ENCODE results near the gene CDH4.

GRCh38 chr20:61983965-61984364 lies 731.9 kb downstream of the CDH4 start:
- TF ChIP-seq, protein P1, sequence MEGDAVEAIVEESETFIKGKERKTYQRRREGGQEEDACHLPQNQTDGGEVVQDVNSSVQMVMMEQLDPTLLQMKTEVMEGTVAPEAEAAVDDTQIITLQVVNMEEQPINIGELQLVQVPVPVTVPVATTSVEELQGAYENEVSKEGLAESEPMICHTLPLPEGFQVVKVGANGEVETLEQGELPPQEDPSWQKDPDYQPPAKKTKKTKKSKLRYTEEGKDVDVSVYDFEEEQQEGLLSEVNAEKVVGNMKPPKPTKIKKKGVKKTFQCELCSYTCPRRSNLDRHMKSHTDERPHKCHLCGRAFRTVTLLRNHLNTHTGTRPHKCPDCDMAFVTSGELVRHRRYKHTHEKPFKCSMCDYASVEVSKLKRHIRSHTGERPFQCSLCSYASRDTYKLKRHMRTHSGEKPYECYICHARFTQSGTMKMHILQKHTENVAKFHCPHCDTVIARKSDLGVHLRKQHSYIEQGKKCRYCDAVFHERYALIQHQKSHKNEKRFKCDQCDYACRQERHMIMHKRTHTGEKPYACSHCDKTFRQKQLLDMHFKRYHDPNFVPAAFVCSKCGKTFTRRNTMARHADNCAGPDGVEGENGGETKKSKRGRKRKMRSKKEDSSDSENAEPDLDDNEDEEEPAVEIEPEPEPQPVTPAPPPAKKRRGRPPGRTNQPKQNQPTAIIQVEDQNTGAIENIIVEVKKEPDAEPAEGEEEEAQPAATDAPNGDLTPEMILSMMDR (IDR thresholded peaks at IDR 0.05) = no peak
- TF ChIP-seq EZH2 (IDR thresholded peaks at IDR 0.05) (no peak), EZH2phosphoT487 (IDR thresholded peaks at IDR 0.05) (no peak)

All from neural progenitor cell (in vitro differentiated cells).